Adrenal gland (tissue), 12 donors: ENCODE results near the gene ATXN1. TPM values are rescaled to one million over a fixed set of nuclear protein-coding genes. Genes with fewer than 3 reads are reported as not detected.

Experiments
- DNase-seq, 7 donors: peaks; one replicate each; pipeline ENCODE4 v3.0.0-alpha.2; 2019 to 2020
- H3K27ac ChIP-seq, 5 donors: fragments of 200-600 bp; sonication (generic) in 4 of 5; 1 replicate in 3 of 5; 2 replicates in 2 of 5; pipeline versions ENCODE4 v1.5.1 to v1.8.0; 2016 to 2020; ENCODE audit warnings: mild to moderate bottlenecking in 1 of 5
- H3K27me3 ChIP-seq: fragments of 200-600 bp; 2 replicates; pipeline ENCODE4 v1.8.0; 2021
- H3K36me3 ChIP-seq, 2 donors: fragments of 200-600 bp; replicated peaks in 1 of 2; 1 replicate in 1 of 2; 2 replicates in 1 of 2; pipeline versions ENCODE4 v1.5.1 to v1.8.0; 2018 to 2022
- H3K4me1 ChIP-seq, 2 donors: fragments of 200-600 bp; replicated peaks in 1 of 2; 1 replicate in 1 of 2; 2 replicates in 1 of 2; pipeline versions ENCODE4 v1.5.1 to v1.8.0; 2018 to 2021
- H3K4me3 ChIP-seq, 4 donors: fragments of 200-600 bp; sonication (generic) in 3 of 4; one replicate each; pipeline ENCODE4 v1.5.1; 2016 to 2018
- H3K9me3 ChIP-seq, 3 donors: fragments of 200-600 bp; sonication (generic) in 1 of 3; replicated peaks in 1 of 3; 1 replicate in 2 of 3; 2 replicates in 1 of 3; pipeline versions ENCODE4 v1.5.1 to v1.8.0; 2016 to 2021
- CTCF ChIP-seq, 6 experiments: fragments of 450-650 bp in 4 of 6; fragments of 200-600 bp in 2 of 6; sonication (generic) in 1 of 6; IDR thresholded peaks; 1 replicate in 5 of 6; 2 replicates in 1 of 6; pipeline versions ENCODE4 v1.5.1 to v1.8.0; 2016 to 2021; ENCODE audit warnings: antibody characterized with exemption in 6 of 6, mild to moderate bottlenecking in 2 of 6, moderate library complexity in 1 of 6
- POLR2A ChIP-seq, 2 donors: fragments of 450-650 bp; IDR thresholded peaks; one replicate each; pipeline ENCODE4 v1.6.1; 2017; ENCODE audit warnings: antibody characterized with exemption in 2 of 2, mild to moderate bottlenecking in 2 of 2, moderate library complexity in 1 of 2
- WGBS, 4 donors: extraction: QIAGEN DNeasy Blood & Tissue Kit in 2 of 4; methylation state at CpG; one replicate each; pipeline versions ENCODE4 v1.1.5 to v1.1.7; 2013 to 2017; 5-methylcytosine and 5-hydroxymethylcytosine counted together
- intact Hi-C, 2 donors: fragments of 100-400 bp; cut with DNase I; formaldehyde crosslinking; loops; one replicate each; pipeline versions ENCODE4 v1.14.1 to v1.15.0; 2022 to 2023
- polyA plus RNA-seq, 3 donors: library from polyadenylated mRNA; stranded (reverse); fragments of 200-250 nt in 2 of 3; fragments of 350-450 nt in 1 of 3; fragmentation: Illumina TruSeq in 1 of 3; extraction: RNeasy Lipid Tissue Mini Kit (QIAGEN cat#74804) in 1 of 3; gene quantifications; one replicate each; pipeline ENCODE4 v1.2.3, GENCODE V29; 2013 to 2014
- total RNA-seq, 9 donors: library from RNA; depleted of rRNA in 4 of 9; stranded (reverse); fragments of >200 nt in 4 of 9; fragments of 120-200 nt in 1 of 9; fragmentation: NEBNext Ultra II Directional in 1 of 9; extraction: Animal tissue kit (Norgen Biotek cat#: 25700) in 1 of 9; gene quantifications; one replicate each; pipeline versions ENCODE4 v1.1.0 to v1.2.4, GENCODE V29; 2013 to 2023
- donor health status: healthy with polysubstance abuse.
- donor health status: Bipolar disorder and iron deficiency.
- donor health status: DM: yes; HTN: yes; CAD: no.
- donor health status: DM: no; HTN: no; CAD: no.
- donor health status: DM: no; HTN: no; CAD: no.
- donor health status: DM: yes; HTN: yes; CAD: no.

Gene ATXN1
- total and polyA plus RNA-seq, 12 donors: 3.4 to 51.3 (median 25.4) TPM

GRCh38 chr6:16405375-16405774 is 355.9 kb downstream of the ATXN1 start:
- no peak for TF ChIP-seq CTCF (IDR thresholded peaks at IDR 0.05)
- no peak for TF ChIP-seq POLR2A (IDR thresholded peaks at IDR 0.05)
- Histone ChIP-seq H3K36me3 (no peaks in the 10 kb centered on the region), H3K9me3 (no peaks in the 10 kb centered on the region), H3K27ac (peak overlapping the region in 1 of 5 donors; percentile 36), H3K4me3 (no peak overlapping the region), H3K27me3 (no peaks in the 10 kb centered on the region), H3K4me1 (peaks cover 0 to 27% of the 10 kb centered on the region in 2 donors)
- no peak for DNase-seq
- intact Hi-C loops: loop anchor here in 1 of 2 donors (5.0 to 10.0 kb wide), 2 partner anchors 73 to 161 kb away; no protein-coding TSS in a partner anchor
- WGBS, 4 donors: 82 to 83% (median 83%) methylated on average over 4 of the region's 4 CpGs

GRCh38 chr6:16404456-16404855 is 356.8 kb downstream of the ATXN1 start:
- Histone ChIP-seq H3K4me3 (no peak overlapping the region), H3K4me1 (peaks cover 0 to 33% of the 10 kb centered on the region in 2 donors), H3K36me3 (no peaks in the 10 kb centered on the region), H3K27ac (peak overlapping the region in 1 of 5 donors; percentile 18), H3K9me3 (no peaks in the 10 kb centered on the region), H3K27me3 (no peaks in the 10 kb centered on the region)
- intact Hi-C loops: loop anchor here in 1 of 2 donors (10.0 kb wide), 1 partner anchor 160 kb away; no protein-coding TSS in a partner anchor
- DNase-seq: no peak
- WGBS, 4 donors: 88 to 91% (median 90%) methylated on average over 15 of the region's 15 CpGs
- TF ChIP-seq CTCF (IDR thresholded peaks at IDR 0.05): no peak
- TF ChIP-seq POLR2A (IDR thresholded peaks at IDR 0.05): no peak

GRCh38 chr6:16403831-16404230 is 357.4 kb downstream of the ATXN1 start:
- Histone ChIP-seq H3K27me3 (no peaks in the 10 kb centered on the region), H3K36me3 (no peaks in the 10 kb centered on the region), H3K9me3 (no peaks in the 10 kb centered on the region), H3K4me1 (peaks cover 0 to 33% of the 10 kb centered on the region in 2 donors), H3K4me3 (no peak overlapping the region), H3K27ac (no peak overlapping the region)
- WGBS, 4 donors: 61 to 70% (median 66%) methylated on average over 3 of the region's 3 CpGs
- DNase-seq: no peak
- no peak for TF ChIP-seq POLR2A (IDR thresholded peaks at IDR 0.05)
- no peak for TF ChIP-seq CTCF (IDR thresholded peaks at IDR 0.05)
- intact Hi-C loops: loop anchor here in 1 of 2 donors (10.0 kb wide), 1 partner anchor 159 kb away; no protein-coding TSS in a partner anchor

- 64 to 80% (median 64%) methylated on average over 2 of the region's 2 CpGs for WGBS, 4 donors
- intact Hi-C loops: loop anchor here in 1 of 2 donors (10.0 kb wide), 1 partner anchor 158 kb away; no protein-coding TSS in a partner anchor
Measured at GRCh38 chr6:16402581-16402900, 358.7 kb downstream of the ATXN1 start.

More at GRCh38 chr6:16402581-16402900, 358.7 kb downstream of the ATXN1 start:
- no peak overlapping the region for H3K27ac ChIP-seq
- no peaks in the 10 kb centered on the region for H3K36me3 ChIP-seq
- no peaks in the 10 kb centered on the region for H3K9me3 ChIP-seq
- H3K27me3 ChIP-seq: no peaks in the 10 kb centered on the region
- TF ChIP-seq POLR2A (IDR thresholded peaks at IDR 0.05) (no peak), CTCF (IDR thresholded peaks at IDR 0.05) (no peak)
- H3K4me3 ChIP-seq: no peak overlapping the region
- peak in 2 of 7 donors; percentile 29 to 72 for DNase-seq
- peaks cover 3 to 36% of the 10 kb centered on the region in 2 donors for H3K4me1 ChIP-seq
